DMS153 (cell line): Measurements from ENCODE around the gene MKS1.

Experiments
- DNase-seq: peaks from one replicate; lab custom pipeline; 2025; lab: John Stamatoyannopoulos, UW

The MKS1 gene

DNA sequence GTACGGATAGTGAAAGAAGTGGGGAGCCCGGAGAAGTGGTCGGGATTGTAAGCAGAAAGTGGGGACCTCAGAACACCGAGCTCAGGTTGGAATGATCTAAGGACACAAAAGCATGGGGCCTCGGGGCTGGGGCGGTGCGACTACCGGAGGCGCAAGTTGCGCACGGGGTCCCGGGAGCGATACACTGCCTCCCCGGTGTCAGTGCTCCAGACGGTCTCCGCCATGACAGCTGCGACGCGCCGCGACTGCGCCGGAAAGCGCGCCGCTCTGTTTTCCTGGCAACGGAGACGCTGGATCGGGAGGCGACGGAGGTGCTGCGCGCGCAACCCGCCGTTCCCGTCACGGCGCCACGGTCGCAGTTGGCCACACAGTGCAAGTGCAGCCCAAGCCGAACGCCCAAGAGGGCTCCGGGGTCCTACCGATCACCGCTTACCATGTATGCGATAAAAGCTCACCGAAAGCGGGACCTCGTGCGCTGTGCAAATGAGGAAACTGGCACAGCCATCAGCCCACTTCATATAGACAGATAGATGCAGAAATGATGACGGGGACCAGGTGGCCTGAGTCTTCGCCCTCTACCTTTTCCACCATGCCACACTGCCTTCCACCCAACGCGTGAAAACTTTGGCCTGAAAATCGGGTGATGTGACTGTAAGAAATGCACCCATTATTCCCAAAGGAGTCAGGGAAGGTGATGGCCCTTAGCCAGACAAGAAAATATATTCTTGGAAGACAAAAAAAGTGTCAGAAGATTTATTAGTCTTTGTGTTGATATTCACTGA, at the start of gene MKS1:
TSS of gene MKS1 (minus strand) at position 249 of the 782 bp plus-strand sequence. CDS start at position 224, 25 bp downstream.
- peak; percentile 92 for DNase-seq

DNA sequence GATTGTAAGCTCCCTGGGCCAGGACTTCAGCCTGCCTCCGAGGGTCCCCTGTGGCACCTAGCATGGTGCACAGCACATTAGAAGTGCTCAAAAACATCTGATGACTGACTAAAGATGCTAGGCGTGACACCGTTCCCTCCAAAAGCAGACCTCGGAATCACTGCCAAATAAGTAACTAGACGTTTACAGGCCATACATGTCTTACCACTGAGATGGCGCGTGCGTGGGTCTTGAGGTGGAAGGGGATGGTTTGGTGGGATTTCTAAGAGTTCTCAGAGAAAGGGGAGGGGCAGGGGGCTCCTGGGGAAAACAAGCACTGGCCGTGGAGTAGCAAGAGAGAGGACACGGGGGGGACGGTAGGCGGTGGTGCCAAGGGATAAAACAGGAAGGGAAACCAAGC, 49.3 kb upstream of the MKS1 start:
- no peak for DNase-seq

DNA sequence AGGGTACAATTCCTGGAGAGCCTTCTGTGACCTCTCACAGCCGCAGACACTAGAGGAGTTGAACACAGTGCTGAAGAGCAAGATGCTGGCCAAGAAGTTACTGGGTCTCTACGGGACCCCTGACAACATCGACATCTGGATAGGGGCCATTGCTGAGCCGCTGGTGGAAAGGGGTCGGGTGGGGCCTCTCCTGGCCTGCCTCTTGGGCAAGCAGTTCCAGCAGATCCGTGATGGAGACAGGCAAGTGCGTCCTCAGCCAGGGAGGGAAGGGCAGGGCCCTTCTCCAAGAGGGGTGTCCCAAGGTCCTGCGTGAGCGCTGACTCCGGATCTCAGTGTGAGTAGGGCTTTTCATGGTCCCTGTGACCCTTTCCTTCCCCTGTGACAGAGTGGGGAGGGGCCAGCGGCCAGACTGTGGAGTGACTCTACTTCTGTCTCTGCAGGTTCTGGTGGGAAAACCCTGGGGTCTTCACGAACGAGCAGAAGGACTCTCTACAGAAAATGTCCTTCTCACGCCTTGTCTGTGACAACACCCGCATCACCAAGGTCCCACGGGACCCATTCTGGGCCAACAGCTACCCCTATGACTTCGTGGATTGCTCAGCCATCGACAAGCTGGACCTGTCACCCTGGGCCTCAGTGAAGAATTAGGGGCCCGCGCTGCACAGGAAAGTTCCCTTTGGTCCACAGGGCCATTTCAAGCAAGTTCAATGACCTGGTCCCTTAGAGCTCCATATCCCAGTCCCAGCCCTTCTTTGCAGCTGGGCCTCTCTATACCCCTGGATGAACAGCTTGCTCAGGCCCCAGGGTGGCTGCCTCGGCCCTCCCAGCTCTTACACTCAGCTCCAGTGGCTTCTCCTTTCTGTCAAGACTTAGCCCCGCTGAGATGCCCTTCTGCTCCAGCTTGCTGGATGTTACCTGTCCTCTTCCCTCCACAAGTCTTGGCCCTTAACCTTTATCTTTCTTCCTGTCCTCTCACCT, 48.6 kb upstream of the MKS1 start:
- no peak for DNase-seq

DNA sequence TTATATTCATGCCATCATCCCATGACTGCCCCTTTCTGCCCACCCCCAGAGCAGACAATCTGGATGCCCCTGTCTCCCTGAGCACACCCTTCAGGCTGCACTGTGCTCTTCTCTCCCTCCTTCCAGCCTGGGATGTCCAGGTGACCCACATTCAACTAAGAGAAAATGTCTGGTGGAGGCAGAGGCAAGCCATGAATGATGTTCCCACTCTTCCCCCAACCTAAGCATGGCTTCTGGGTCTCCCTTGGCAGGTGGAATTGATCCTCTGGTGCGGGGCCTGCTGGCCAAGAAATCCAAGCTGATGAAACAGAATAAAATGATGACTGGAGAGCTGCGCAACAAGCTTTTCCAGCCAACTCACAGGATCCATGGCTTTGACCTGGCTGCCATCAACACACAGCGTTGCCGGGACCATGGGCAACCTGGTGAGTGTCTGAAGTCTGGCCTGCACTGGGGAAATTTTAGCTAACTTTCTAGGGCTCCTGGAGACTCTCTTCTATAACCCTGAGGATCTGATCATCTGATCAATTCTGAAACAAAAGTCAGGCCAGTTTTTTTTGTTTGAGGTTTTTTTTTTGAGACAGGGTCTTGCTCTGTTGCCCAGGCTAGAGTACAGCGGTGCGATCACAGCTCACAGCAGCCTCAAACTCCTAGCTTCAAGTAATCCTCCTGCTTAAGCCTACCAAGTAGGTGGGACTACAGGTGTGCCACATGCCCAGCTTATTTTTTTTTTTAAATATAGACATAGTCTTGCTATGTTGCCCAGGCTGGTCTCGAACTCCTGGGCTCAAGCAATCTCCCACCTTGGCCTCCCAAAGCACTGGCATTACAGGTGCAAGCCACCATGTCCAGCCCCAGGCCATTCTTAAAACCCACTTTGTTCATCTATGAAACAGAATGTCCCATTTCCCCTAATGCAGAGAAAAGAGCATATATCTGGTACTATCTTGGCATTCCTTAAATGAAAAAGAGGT, 47.1 kb upstream of the MKS1 start:
- DNase-seq = no peak

DNA sequence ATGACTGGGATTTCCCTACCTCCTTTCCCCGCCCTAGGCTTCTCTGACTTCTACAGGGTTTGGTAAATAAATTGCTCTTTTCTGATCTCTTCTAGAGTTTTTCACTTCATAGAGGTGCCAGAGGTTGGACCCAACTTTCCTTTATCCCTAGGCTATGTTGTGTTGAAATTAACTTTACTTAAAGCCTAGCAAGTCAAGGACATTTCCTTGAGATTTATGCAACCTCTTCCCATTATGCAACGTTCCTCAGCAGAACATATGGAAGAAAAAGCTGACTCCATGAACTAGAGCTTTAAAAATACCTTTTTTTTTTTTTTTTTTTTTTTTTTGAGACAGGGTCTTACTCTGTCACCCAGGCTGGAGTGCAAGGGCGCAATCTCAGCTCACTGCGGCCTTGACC, 46.2 kb upstream of the MKS1 start:
- no peak for DNase-seq

DNA sequence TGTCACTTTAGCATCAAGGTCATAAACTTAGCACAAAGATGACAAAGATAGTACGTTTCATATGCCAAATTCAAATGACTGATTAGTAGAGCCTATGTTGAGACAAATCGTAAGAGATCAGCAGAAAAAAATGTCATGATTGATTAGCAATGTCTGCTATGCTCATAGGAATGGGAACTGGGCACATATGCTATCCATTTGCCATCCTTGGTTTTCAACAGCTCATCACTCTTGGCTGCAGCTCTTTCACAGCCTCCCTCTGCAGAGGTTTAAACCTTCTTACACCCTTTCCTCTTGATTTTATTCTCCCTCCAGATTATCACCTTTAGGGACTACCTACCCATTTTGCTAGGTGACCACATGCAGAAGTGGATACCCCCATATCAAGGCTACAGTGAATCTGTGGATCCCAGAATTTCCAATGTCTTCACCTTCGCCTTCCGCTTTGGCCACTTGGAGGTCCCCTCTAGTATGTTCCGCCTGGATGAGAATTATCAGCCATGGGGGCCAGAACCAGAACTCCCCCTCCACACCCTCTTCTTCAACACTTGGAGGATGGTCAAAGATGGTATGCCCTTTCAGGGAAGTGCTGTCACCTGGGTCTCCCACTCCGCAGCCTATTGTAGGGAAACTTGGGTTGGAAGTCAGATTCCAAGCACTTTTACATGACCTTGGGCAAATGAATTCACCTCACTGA, 45.5 kb upstream of the MKS1 start:
- DNase-seq = no peak

DNA sequence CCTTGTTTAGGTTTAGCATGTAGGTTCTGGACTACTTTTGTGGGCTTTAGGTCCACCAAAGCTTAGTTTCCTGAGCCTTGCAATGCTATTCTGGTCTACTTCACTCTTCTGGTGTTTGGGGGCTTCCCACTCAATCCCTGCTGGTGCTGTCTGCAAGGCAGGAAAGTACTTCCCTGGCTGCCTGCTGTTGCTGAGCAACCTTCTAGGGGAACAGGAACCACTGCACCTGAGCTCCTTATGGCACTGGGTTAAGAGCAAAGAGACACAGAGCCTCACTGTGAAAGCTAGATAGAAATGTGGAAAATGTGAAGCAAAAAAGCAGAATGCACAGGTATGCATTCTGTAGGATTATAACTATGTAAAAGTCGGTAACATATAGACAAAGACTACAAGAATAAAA, 44.7 kb upstream of the MKS1 start:
- no peak for DNase-seq

DNA sequence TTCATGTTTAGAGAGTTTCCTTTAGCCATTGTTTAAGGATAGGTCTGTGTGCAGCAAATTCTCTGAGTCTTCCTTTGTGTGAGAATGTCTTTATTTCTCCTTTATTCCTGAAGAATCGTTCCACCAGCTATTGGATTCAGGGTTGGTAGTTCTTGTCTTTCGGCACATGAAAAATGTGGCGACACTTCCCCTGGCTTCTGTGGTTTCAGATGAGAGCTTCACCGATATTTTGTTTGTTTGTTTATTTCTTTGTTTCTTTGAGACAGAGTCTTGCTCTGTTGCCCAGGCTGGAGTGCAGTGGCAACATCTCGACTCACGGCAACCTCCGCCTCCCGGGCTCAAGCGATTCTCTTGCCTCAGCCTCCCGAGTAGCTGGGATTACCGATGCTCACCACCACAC, 43.1 kb upstream of the MKS1 start:
- no peak for DNase-seq

DNA sequence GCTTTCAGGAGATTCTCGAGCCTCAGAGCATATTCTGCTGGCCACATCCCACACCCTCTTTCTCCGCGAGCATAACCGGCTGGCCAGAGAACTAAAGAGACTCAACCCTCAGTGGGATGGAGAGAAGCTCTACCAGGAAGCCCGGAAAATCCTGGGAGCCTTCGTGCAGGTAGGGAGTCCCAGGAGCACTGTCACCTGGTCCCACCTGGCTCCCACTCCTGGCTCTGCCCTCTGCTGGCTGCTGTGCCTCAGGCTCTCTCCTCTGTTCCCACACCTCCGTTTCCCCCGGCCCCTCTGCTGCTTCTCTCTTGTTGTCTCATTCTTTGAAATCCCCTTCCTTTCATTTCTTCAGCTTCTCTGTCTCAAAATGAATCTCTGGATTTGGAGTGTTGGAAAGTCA, 35.7 kb upstream of the MKS1 start:
- DNase-seq = no peak

DNA sequence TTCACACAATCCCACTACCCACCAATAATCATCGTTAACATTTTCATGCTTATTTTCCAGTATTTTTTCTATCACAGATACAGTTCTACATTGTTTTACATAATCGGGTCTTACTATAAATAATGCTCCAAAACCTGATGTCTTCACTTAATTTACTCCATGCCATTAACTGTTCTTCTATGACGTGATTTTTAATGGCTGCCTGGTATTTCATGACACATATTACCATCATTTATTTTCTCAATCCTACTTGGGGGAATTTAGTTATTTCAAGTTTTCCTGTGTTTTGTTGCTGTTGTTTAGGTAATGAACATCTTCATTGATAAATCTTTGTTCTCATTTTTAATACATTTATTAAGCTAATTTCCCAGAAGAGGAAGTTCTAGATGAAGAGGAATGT, 34.0 kb upstream of the MKS1 start:
- DNase-seq = no peak

DNA sequence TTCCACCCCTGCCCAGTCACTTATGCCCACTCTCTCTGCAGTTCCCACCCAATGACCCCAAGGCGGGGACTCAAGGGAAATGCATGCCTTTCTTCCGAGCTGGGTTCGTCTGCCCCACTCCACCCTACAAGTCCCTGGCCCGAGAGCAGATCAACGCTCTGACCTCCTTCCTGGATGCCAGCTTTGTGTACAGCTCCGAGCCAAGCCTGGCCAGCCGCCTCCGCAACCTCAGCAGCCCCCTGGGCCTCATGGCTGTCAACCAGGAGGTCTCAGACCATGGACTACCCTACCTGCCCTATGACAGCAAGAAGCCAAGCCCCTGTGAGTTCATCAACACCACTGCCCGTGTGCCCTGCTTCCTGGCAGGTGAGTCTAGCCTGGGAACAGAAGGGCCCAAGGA, 33.1 kb upstream of the MKS1 start:
- no peak for DNase-seq

DNA sequence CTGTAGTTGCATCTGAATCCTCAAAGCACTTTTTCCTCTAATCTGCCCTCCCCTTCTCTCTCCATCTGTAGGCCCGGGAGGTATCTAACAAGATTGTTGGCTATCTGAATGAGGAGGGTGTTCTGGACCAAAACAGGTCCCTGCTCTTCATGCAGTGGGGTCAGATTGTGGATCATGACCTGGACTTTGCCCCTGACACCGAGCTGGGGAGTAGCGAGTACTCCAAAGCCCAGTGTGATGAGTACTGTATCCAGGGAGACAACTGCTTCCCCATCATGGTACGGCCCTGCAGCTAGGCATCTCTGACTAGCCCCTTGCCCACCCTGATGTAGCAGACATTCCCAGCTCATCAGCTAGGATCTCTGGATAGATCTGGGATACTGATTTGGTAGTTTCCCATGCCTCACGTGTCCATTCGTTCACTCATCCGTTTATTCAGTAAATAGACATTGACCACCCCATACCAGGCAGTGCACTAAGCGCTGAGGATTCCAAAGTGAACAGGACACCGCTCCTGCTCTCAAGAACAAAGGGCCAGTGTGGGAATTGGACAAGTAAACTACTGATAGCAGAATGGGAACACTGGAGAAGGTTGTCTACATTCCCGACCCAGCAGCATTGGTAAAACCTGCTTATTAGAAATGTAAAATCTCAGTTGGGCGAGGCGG, 31.4 kb upstream of the MKS1 start:
- no peak for DNase-seq

DNA sequence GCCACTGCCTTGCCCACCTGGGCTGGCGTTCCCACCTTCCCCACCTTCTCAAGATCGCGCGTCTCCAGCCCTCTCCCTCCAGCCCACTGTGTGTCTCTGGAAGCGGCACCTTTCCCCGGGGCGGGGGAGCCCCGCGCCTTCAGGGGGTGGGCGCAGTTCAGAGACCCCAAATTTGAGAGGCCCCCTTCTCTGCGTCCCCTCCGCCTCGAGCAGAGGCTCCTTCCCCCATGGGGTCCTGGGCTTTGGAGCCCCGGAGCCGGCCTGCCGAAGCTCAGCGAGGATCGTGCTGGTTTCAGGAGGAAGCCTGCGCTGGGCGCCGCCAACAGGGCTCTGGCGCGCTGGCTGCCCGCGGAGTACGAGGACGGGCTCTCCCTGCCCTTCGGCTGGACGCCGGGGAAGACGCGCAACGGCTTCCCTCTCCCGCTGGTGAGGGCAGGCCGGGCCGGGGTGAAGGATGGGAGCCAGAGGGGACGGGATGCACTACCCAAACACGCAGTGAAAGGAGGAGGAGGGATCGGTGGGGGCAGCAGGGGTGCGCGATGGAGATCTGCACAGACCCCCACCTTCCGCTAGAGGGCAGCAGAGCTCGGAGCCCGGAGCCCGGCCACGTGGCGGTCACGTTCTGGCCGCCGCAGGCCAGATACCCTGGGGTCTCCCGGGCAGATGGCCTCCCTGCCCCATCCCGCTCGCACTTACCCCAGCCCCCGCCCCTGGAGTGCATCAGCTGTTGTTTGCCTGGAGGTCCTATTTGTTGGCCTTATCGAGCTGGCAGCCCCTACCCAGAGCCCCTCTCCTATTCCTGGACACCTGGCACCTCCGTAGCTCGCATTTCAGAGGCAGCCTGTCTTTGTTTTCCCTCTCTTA, 30.4 kb upstream of the MKS1 start:
- peak; percentile 16 for DNase-seq

DNA sequence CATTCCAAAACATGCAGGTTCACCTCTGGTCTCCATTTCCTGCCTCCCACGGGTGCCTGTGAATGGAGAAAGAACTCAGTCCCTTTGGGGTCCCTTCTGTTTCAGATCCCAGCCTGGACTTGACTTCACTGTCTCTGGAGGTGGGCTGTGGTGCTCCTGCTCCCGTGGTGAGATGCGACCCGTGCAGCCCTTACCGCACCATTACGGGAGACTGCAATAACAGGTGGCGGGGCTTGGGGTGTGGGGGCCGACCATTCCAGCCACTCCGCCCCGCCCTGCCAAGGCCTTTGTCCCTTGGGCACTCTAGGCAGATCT, 29.9 kb upstream of the MKS1 start:
- no peak for DNase-seq

DNA sequence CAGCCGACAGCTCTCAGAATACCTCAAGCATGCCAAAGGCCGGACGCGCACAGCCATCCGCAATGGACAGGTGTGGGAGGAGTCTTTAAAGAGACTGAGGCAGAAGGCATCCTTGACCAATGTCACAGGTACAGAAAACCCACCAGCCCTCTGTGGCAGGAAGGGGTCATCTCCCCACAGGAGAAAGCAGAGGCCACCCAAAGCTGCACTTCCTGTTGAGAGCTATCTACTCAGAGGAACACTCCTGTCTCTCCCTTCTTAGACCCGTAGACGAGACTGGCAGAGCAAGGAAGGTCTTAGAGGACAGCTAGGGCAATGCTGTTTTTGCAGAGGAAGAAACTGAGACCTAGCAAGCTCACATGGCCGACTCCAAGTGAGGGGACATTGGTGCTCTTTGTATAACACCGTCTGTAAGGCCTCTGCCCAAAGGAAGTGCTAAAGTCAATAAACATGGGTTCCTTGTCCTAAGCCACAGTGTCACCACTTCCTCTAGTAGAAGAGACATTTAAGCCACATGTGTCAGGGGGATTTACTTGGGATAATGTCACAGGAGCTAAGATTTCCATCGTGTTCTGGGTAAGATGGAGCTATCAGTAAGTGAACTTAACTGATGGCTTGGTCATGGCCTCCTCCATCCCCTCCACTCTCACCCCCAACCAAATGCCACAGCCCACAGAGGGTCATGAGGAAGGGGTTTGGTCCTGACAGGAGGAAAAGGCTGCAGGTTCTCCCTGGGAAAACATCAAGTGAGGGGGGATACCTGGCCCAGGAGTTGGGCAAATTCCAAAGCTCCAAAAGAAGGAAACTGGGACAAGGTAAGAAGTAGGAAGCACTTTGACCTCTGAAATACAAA, 28.7 kb upstream of the MKS1 start:
- no peak for DNase-seq

DNA sequence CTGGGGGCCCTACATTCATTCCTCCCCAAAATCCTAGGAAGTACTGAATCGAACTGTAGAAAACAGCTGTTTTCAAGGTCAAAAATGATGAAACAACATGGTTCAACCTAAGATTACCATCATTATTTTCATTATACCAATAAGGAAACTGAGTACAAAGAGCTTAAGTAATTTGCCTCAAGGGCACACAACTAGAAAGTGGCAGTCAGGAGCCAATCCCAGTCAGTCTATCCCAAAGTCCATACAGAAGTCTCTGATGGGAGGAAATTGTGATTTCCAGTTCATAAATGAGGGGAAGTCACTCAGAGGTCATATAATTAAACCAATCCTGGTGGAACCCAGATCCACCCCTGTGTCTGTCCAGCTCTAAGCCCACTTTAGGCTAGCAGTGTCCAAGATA, 27.7 kb upstream of the MKS1 start:
- no peak for DNase-seq

DNA sequence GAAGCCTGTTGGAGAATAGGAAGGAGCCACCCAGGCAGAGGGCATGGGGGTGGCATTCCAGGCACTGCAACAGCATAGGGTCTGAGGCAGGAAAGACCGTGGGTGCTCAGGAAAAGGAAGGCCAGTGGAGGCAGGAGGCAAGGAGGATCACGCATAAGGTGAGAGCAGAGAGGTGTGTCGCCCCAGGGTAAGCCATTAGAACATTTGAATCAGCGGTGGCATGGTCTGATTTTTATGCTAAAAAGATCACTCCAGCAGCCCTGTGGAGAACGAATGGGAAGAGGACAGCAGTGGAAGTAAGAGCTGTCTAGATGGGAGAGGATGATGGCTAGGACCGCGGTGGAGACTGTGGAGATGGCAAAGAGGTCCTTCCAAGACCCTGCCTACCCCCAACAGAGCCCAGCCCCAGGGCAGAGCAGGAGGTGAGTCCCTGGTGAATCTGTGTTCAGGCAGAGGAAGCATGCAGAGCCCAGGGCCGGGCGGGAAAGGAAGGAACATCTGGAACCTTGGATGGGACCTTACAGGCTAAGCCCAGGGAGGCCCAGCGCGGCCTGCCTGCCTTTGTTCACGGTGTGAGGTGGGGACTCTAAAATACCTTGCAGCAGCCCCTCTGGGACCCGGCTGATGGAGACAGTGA, 27.2 kb upstream of the MKS1 start:
- DNase-seq = no peak

DNA sequence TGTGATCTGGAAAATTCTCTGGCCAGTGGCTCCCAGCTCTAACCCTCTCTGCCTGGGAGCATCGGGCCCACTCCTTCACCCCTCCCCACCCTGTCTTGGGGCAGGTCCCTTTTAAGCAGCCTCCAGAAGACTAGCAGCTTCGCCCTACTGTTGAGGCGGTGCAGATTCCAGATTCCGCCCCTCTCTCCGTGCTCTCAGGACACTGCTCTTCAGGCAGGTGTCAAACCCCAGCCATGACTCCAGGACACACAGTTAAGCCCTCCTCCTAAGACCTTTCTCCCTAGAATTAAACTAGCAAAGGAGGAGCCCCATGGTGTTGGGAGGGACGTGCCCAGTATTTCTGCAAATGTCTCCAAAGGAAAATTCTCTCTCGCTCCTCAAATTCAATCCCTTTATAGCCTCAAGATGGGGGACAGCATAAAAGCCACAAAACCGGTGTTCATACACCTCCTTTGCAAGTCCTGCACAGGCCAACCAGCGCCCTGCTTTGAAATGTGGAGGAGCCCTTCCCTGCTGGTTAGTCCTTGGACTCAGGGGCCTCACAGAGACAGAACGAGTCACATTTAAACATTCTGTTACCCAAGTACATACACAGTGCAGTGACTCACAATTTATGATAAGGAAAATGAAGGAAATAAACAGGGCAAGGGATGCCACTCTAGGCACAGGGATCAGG, 26.5 kb upstream of the MKS1 start:
- DNase-seq = no peak
